GM19193 (cell line): Measurements from ENCODE around the gene BSX.

ENCODE experiments used
- POLR2A ChIP-seq: IDR thresholded peaks from 4 replicates; pipeline ENCODE4 v1.6.1; 2011; ENCODE audit not compliant: insufficient read depth, insufficient read length; ENCODE audit errors: extremely low read depth

BSX gene

GRCh38 chr11:122977470-122978298, 4.0 kb downstream of the BSX start:
- no peak for TF ChIP-seq POLR2A

DNA sequence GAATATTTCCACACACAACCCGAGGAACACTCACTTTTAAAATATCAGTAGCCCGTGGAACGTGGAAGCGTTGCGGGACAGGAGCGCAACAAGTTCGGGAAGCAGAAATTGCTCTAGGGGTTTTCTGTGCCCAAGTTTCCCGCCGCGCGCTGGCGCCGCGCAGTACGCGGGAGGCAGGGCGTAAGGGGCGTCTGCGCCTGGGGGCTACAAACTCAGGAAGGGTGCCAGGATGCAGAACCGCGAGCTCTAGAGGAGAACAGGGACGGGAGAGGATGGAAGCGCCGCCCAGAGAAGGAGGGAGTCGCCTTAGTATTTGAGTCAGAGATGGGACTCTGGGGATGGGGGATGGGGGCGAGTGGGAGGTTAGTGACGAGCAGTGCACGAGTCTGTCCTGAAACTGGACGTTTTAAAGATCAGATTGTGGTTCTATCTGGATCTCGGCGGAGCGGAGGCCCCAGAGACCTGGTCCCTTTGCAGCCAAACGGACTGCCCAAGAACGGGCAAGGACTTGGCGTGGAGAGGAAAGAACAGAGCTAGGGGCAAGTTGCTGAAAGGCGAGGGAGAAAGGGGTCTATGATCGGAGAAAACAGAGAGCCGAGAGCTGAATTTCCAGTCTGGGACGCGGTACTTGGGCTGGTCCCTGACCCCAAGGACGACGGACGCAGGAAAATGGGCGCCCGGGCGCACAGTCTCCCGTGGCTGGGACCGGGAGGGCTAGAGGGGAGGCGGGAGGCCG, 4.7 kb downstream of the BSX start:
- no peak for TF ChIP-seq POLR2A

DNA sequence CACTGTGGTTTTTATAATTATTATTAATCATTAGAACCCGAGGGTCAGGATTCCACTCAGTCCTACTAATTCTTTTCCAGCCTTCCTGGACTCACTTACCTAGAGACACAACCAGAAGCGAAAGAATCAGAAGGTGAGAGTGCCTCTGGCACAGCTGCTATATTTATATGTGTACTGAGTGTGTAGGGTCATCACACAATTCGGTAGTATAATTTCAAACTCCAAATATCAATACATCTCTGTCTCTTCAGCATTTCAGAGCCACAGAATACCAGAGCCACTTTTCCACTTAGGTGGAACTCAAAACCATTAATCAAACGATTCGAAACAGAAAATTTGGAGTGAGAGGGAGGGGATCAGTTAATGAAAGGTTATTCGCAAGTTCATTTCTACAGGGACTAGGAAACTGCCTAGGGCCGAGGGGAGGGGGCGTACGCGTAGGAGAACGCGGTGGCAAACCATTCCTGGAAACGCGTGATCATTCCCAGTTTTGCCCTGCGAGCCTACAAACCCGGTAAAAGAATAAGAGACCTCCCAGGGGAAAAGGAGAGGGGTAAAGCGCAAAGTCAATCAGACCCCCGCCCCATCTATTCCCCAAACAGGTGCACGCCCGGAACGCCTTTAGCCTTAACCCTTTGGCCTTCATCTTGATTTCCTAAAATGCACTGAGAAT, 5.4 kb downstream of the BSX start:
- no peak for TF ChIP-seq POLR2A

DNA sequence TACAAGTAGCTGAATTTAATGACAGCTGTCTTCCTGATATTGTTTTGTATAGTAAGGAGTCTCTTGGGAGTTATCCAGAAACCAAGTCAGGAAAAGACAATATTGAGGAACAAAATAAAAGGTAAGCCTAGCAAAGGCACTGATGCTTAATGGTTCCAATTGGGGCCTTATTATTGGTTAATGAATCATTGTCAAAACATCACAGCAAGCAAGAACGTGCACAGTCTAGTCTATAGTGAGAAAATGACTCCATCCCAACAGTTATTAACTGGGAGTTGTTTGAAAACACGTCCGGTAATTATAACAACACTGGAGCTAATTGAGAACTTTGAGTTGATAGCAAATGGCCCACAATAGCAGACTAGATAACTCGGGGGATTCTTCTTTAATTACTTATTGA, 17.7 kb downstream of the BSX start:
- TF ChIP-seq POLR2A: no peak

- TF ChIP-seq POLR2A: no peak
Observed at GRCh38 chr11:122954455-122954854, 27.2 kb downstream of the BSX start.

DNA sequence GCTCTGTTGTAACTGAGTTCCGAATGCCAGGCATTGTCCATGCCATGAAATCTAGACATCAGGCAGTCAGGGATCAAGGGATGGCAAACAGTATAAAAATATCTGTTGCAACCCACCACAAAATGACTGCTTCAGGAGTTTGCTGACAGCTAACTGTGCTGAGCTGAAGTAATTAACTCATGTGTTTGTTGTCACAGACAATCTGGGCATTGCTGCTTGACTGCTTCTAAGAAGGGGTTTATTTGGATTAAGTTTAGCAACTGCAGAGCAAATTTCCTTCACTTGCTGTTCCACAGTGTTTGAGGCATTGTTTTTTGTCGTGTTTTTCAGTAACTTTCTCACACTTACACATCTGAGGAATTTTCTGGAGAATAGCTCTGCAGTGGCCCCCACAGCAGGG, 30.4 kb downstream of the BSX start:
- no peak for TF ChIP-seq POLR2A

GRCh38 chr11:122938557-122938956, 43.1 kb downstream of the BSX start:
- TF ChIP-seq POLR2A: no peak

GRCh38 chr11:122937983-122938382, 43.7 kb downstream of the BSX start:
- no peak for TF ChIP-seq POLR2A

DNA sequence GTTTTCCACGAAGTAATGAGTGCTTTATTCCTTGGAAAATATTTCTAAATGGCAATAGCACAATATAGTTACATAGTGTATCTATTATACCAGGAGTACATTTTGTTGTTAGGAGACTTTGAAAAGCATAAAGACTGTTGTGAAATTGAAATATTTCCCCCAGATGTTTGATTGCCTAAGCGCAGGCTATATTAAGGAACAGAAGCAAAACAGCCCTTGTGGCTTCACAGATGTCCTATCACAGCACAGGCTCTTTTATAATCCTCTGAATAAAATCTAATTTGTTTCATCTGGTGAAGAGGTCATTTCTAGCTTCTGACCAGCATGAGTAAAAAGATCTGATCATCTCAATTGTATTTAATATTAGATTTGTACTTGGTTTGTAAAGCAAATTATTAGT, 48.2 kb downstream of the BSX start:
- TF ChIP-seq POLR2A: no peak

GRCh38 chr11:122931510-122931909, 50.1 kb downstream of the BSX start:
- no peak for TF ChIP-seq POLR2A
